GM10248 (cell line): ENCODE results near the gene JUN.

Experiments used
- CTCF ChIA-PET: fragments of 300-600 bp; sonication (Branson Sonifier 250); formaldehyde crosslinking; extraction: SDS; loops from one replicate; lab custom pipeline; 2021; ENCODE audit warnings: antibody characterized with exemption; lab: Yijun Ruan, JAX
- POLR2A ChIA-PET: fragments of 350-650 bp; sonication (Branson Sonifier 250); formaldehyde crosslinking; extraction: SDS; loops from one replicate; lab custom pipeline; 2020; ENCODE audit warnings: antibody characterized with exemption; lab: Yijun Ruan, JAX
- DNase-seq: peaks from one replicate; pipeline ENCODE4 v3.0.0; 2012; ENCODE audit errors: extremely low spot score
- CTCF ChIP-seq: IDR thresholded peaks from 2 replicates; pipeline ENCODE4 v1.5.1; 2012; ENCODE audit warnings: mild to moderate bottlenecking, low read depth; ENCODE audit errors: extremely low read depth, missing control alignments, control extremely low read depth

Gene JUN

GRCh38 chr1:58748666-58749065, 35.2 kb downstream of the JUN start:
- TF ChIP-seq CTCF, result no peak
- CTCF ChIA-PET, result interaction anchor here (1.3 to 2.1 kb wide), 3 partner anchors 23 to 1011 kb away, joined by 4 to 5 read pairs (median 4); no protein-coding TSS in a partner anchor
- POLR2A ChIA-PET, result no interaction called here
- no peak for DNase-seq

- ChIA-PET CTCF (interaction anchor here (1.1 to 1.5 kb wide), 5 partner anchors 9 to 1201 kb away, joined by 3 to 6 read pairs (median 3); no protein-coding TSS in a partner anchor), POLR2A (no interaction called here)
- DNase-seq, result no peak
- TF ChIP-seq CTCF, result no peak
These were observed 37.1 kb downstream of the JUN start for GRCh38 chr1:58746757-58747156.

GRCh38 chr1:58746182-58746581, 37.7 kb downstream of the JUN start:
- POLR2A ChIA-PET, result no interaction called here
- CTCF ChIA-PET, result no interaction called here
- no peak for TF ChIP-seq CTCF
- DNase-seq, result no peak

- ChIA-PET POLR2A (no interaction called here), CTCF (no interaction called here)
- TF ChIP-seq CTCF, result no peak
- DNase-seq, result no peak
These were observed 38.2 kb downstream of the JUN start for GRCh38 chr1:58745666-58746065.

DNA sequence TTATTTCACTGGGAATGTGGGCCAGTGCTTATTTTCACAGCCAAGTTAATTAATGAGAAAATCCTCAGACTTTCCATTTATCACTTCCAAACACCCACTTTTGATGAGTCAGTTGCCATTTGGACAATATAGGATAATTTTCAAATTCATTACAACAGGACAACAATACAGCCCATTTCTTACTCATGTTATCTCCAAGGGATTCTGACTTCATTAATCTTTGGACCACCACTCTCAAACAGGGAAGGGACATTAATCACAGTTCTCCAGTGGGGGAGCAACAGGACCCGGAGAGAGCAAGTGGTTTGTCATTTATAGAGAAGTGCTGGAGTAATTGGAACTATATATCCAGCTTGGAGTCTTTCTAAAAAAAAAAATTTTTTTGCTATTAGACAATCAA, 38.7 kb downstream of the JUN start:
- TF ChIP-seq CTCF, result no peak
- ChIA-PET CTCF (no interaction called here), POLR2A (no interaction called here)
- DNase-seq, result no peak

- ChIA-PET CTCF (interaction anchor here (1.0 to 3.9 kb wide), 8 partner anchors 10 to 1018 kb away, joined by 3 to 24 read pairs (median 4); no protein-coding TSS in a partner anchor), POLR2A (interaction anchor here (0.6 kb wide), 1 partner anchor 10 kb away, joined by 5 read pairs; no protein-coding TSS in a partner anchor)
- no peak for DNase-seq
- no peak for TF ChIP-seq CTCF
These were observed 41.9 kb downstream of the JUN start for GRCh38 chr1:58741678-58742553.
